Keratinocyte (primary cell): ENCODE measurements around the gene PLEK.

Experiments
- EZH2 ChIP-seq: IDR thresholded peaks from one replicate; pipeline ENCODE4 v1.6.1; 2012; ENCODE audit warnings: inconsistent platforms, mild to moderate bottlenecking, low read length, moderate library complexity
- TF ChIP-seq, protein P1 (sequence below), 3 experiments: IDR thresholded peaks in 1 of 3; conservative IDR thresholded peaks in 1 of 3; optimal IDR thresholded peaks in 1 of 3; 2 replicates in 2 of 3; 3 replicates in 1 of 3; pipeline versions ENCODE3 to v1.5.1; 2011; ENCODE audit warnings: low read length in 3 of 3, mild to moderate bottlenecking in 3 of 3, moderate library complexity in 2 of 3, control low read depth in 1 of 3, inconsistent platforms in 1 of 3; ENCODE audit not compliant: insufficient read depth in 2 of 3; ENCODE audit errors: extremely low read depth in 1 of 3

DNA sequence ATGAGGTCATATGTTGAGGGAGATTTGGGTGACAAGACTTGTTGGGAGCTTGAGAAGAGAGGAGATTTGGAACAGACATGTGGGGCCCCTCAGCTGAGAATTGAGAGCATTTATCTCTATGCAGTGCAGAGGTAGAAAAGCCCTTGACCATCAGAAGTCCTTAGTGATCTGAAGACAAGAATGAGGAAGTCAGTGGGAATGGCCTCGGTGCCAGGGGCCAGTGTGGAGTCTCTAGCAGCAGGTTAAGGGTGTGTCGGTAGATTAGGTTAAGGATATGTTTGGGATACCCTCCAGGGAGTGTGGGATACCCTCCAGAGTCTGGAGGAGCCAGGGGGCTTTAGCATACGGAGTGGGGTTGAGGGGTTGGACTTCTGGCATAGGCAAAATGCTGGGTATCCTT is 60.4 kb downstream of the PLEK start:
- TF ChIP-seq, protein P1, sequence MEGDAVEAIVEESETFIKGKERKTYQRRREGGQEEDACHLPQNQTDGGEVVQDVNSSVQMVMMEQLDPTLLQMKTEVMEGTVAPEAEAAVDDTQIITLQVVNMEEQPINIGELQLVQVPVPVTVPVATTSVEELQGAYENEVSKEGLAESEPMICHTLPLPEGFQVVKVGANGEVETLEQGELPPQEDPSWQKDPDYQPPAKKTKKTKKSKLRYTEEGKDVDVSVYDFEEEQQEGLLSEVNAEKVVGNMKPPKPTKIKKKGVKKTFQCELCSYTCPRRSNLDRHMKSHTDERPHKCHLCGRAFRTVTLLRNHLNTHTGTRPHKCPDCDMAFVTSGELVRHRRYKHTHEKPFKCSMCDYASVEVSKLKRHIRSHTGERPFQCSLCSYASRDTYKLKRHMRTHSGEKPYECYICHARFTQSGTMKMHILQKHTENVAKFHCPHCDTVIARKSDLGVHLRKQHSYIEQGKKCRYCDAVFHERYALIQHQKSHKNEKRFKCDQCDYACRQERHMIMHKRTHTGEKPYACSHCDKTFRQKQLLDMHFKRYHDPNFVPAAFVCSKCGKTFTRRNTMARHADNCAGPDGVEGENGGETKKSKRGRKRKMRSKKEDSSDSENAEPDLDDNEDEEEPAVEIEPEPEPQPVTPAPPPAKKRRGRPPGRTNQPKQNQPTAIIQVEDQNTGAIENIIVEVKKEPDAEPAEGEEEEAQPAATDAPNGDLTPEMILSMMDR (optimal IDR thresholded peaks at IDR 0.05 in 1 of 3, IDR thresholded peaks at IDR 0.05 in 1 of 3, conservative IDR thresholded peaks at IDR 0.05 in 1 of 3; ENCODE audit: extremely low read depth in 1 of 3, insufficient read depth in 2 of 3, low read length in 3 of 3), result no peak
- no peak for TF ChIP-seq EZH2
